Pancreas (tissue), 10 donors: Measurements from ENCODE around the gene PTPMT1. TPM values are rescaled to one million over a fixed set of nuclear protein-coding genes. Genes with fewer than 3 reads are reported as not detected.

ENCODE experiments used
- ATAC-seq, 4 donors: fragments of 200-7000 bp; cut with Tn5 transposase; one replicate each; pipeline versions ENCODE4 v1.8.0 to v1.9.1; 2020; ENCODE audit warnings: mild to moderate bottlenecking in 4 of 4, moderate library complexity in 4 of 4
- DNase-seq, 6 donors: peaks; one replicate each; pipeline ENCODE4 v3.0.0-alpha.2; 2020
- FAIRE-seq: peaks from 2 replicates; lab custom pipeline; 2012; peaks lifted over from hg19 to GRCh38; lab: Jason Lieb, UNC
- H3K27ac ChIP-seq, 4 donors: fragments of 200-600 bp; sonication (generic); 1 replicate in 3 of 4; 2 replicates in 1 of 4; pipeline versions ENCODE4 v1.5.0 to v1.8.0; 2020
- H3K27me3 ChIP-seq, 4 donors: fragments of 200-600 bp; one replicate each; pipeline ENCODE4 v1.8.0; 2021
- H3K36me3 ChIP-seq, 3 donors: fragments of 200-600 bp; sonication (generic) in 1 of 3; one replicate each; pipeline versions ENCODE4 v1.5.0 to v1.8.0; 2020 to 2021
- H3K4me1 ChIP-seq, 3 donors: fragments of 200-600 bp; one replicate each; pipeline ENCODE4 v1.8.0; 2021
- H3K4me3 ChIP-seq, 4 donors: fragments of 200-600 bp; sonication (generic) in 2 of 4; one replicate each; pipeline versions ENCODE4 v1.5.0 to v1.8.0; 2020 to 2021
- H3K9me3 ChIP-seq, 4 donors: fragments of 200-600 bp; one replicate each; pipeline ENCODE4 v1.8.0; 2021
- WGBS, 2 donors: extraction: QIAGEN DNeasy Blood & Tissue Kit; methylation state at CpG; one replicate each; pipeline ENCODE4 v1.1.7; 2013; 5-methylcytosine and 5-hydroxymethylcytosine counted together
- intact Hi-C, 3 donors: fragments of 100-400 bp; cut with DNase I; formaldehyde crosslinking; loops; one replicate each; pipeline versions ENCODE4 v1.11.1 to v1.14.2; 2022
- polyA plus RNA-seq, 2 donors: library from polyadenylated mRNA; stranded (reverse); fragments of 200-250 nt; gene quantifications; one replicate each; pipeline ENCODE4 v1.2.3, GENCODE V29; 2013
- total RNA-seq, 6 donors: library from RNA; stranded (reverse); fragmentation: NEBNext Ultra II Directional in 4 of 6; extraction: Animal tissue kit (Norgen Biotek cat#: 25700) in 4 of 6; gene quantifications; one replicate each; pipeline versions ENCODE4 v1.2.1 to v1.2.4, GENCODE V29; 2021 to 2023
- TF ChIP-seq, protein P1 (sequence below), 4 donors: fragments of 200-600 bp; sonication (generic) in 3 of 4; IDR thresholded peaks; one replicate each; pipeline versions ENCODE4 v1.5.0 to v1.8.0; 2021; ENCODE audit warnings: antibody characterized with exemption in 4 of 4
- donor health status: healthy with polysubstance abuse.
- donor health status: DM: no; HTN: no; CAD: no; lungs with moderate emphysema.
- donor health status: DM: no; HTN: no; CAD: no.
- donor health status: control.
- donor health status: control.
- donor health status: Bipolar disorder and iron deficiency.
- donor health status: DM: yes; HTN: yes; CAD: no.
- donor health status: DM: no; HTN: no; CAD: no.
- donor health status: DM: no; HTN: no; CAD: no.
- donor health status: DM: yes; HTN: yes; CAD: no.

PTPMT1 gene
- total and polyA plus RNA-seq, 8 donors: 15.7 to 34.3 (median 21.4) TPM

DNA sequence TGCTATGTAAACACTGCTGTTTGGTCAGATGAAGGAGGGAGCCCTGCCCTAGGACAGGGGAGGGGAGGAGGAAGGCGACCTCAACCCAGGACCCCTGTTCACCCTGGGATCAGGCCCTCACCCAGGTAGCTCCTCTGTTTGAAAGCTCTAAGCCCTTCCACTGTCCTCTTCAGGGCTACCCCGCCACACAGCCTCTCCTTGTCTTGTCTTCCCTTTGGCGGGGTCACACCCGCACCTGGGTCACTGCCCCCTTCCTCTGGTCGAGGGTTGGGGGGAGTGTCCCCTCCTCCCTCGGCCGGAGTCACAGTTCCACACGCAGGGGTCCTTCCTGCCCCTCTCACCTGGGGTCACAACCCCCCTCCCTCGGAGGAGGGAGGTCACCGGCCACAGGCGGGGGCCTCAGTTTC is 463 bp upstream of the PTPMT1 start:
- FAIRE-seq (no peak), DNase-seq (peak in 1 of 6 donors; percentile 20), ATAC-seq (peak; percentile 23 to 40 (median 30))
- 8 to 12% methylated on average over 10 to 11 of the region's 11 CpGs for WGBS, 2 donors
- H3K27ac ChIP-seq: peak overlapping the region; percentile 44 to 62 (median 52)
- H3K4me1 ChIP-seq: peaks cover 0 to 9% (median 5%) of the 10 kb centered on the region in 3 donors
- no peaks in the 10 kb centered on the region for H3K9me3 ChIP-seq
- peaks cover 0 to 4% (median 0%) of the 10 kb centered on the region in 3 donors for H3K36me3 ChIP-seq
- no peaks in the 10 kb centered on the region for H3K27me3 ChIP-seq
- TF ChIP-seq, protein P1, sequence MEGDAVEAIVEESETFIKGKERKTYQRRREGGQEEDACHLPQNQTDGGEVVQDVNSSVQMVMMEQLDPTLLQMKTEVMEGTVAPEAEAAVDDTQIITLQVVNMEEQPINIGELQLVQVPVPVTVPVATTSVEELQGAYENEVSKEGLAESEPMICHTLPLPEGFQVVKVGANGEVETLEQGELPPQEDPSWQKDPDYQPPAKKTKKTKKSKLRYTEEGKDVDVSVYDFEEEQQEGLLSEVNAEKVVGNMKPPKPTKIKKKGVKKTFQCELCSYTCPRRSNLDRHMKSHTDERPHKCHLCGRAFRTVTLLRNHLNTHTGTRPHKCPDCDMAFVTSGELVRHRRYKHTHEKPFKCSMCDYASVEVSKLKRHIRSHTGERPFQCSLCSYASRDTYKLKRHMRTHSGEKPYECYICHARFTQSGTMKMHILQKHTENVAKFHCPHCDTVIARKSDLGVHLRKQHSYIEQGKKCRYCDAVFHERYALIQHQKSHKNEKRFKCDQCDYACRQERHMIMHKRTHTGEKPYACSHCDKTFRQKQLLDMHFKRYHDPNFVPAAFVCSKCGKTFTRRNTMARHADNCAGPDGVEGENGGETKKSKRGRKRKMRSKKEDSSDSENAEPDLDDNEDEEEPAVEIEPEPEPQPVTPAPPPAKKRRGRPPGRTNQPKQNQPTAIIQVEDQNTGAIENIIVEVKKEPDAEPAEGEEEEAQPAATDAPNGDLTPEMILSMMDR (IDR thresholded peaks at IDR 0.05): no peak
- intact Hi-C loops: no loop called here
- peak overlapping the region; percentile 79 to 96 (median 90) for H3K4me3 ChIP-seq

- Histone ChIP-seq H3K27ac (peak overlapping the region; percentile 44 to 62 (median 52)), H3K27me3 (no peaks in the 10 kb centered on the region), H3K9me3 (no peaks in the 10 kb centered on the region), H3K4me1 (peaks cover 0 to 9% (median 5%) of the 10 kb centered on the region in 3 donors), H3K4me3 (peak overlapping the region; percentile 79 to 96 (median 90)), H3K36me3 (peaks cover 0 to 4% (median under 1%) of the 10 kb centered on the region in 3 donors)
- no peak for DNase-seq
- TF ChIP-seq, protein P1 (IDR thresholded peaks at IDR 0.05): no peak
- WGBS, 2 donors: 21 to 22% methylated on average over 17 of the region's 17 CpGs
- ATAC-seq: peak; percentile 22 to 46 (median 36)
- FAIRE-seq: no peak
- intact Hi-C loops: no loop called here
Observed at GRCh38 chr11:47566149-47566698, 825 bp downstream of the PTPMT1 start.

- Histone ChIP-seq H3K9me3 (no peaks in the 10 kb centered on the region), H3K4me3 (no peak overlapping the region), H3K27ac (no peak overlapping the region), H3K4me1 (peaks cover 0 to 9% (median 5%) of the 10 kb centered on the region in 3 donors), H3K36me3 (peaks cover 0 to 26% (median 4%) of the 10 kb centered on the region in 3 donors), H3K27me3 (no peaks in the 10 kb centered on the region)
- TF ChIP-seq, protein P1 (IDR thresholded peaks at IDR 0.05): no peak
- DNase-seq (peak in 1 of 6 donors; percentile 19), FAIRE-seq (no peak), ATAC-seq (no peak)
- WGBS, 2 donors: 97 to 99% methylated on average over 7 of the region's 7 CpGs
- intact Hi-C loops: no loop called here
Observed at GRCh38 chr11:47569646-47570045, 4.2 kb downstream of the PTPMT1 start.

- H3K27me3 ChIP-seq: no peaks in the 10 kb centered on the region
- ATAC-seq (no peak), FAIRE-seq (no peak), DNase-seq (no peak)
- no peak overlapping the region for H3K4me3 ChIP-seq
- H3K36me3 ChIP-seq: peaks cover 0 to 27% (median 4%) of the 10 kb centered on the region in 3 donors
- H3K4me1 ChIP-seq: peaks cover 0 to 9% (median 5%) of the 10 kb centered on the region in 3 donors
- H3K27ac ChIP-seq: no peak overlapping the region
- TF ChIP-seq, protein P1 (IDR thresholded peaks at IDR 0.05): no peak
- H3K9me3 ChIP-seq: no peaks in the 10 kb centered on the region
- WGBS, 2 donors: 87 to 90% methylated on average over 3 of the region's 3 CpGs
- intact Hi-C loops: no loop called here
Observed at GRCh38 chr11:47570651-47571356, 5.4 kb downstream of the PTPMT1 start.
